ENCODE results near the gene HTRA1. TPM values are rescaled to one million over a fixed set of nuclear protein-coding genes. Genes with fewer than 3 reads are reported as not detected.

HTRA1 gene
- total and polyA plus RNA-seq, 2 donors (not counting 1 experiment from before 2014, with no cell fraction given): 109 to 216 TPM

DNA sequence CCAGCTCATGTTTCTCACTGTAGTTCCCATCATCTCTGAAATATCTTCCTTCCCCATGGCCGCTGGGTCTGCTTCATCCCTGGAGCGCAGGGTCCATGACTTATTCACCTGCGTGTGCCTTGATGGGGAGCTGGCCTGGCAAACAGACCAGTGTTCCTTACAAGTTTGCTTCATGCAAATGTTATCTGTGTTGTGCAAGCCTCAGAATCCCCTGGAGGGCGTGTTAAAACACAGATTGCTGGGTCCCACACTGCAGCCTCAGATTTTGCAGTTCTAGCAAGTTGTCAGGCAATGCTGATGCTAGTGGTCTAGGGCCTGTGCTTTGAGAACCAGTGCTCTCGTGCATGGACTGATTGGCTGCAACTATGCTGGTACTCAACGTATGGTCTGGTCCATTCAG is 92.0 kb downstream of the HTRA1 start:
- Histone ChIP-seq H3K4me3 (replicated peaks in 1 of 4; ENCODE audit: control extremely low read depth in 1 of 4, insufficient read depth in 1 of 4, low read depth in 3 of 4, low read length in 4 of 4) (no peak overlapping the region), H3K36me3 (ENCODE audit: control insufficient read depth, insufficient read depth, low read length) (no peaks in the 10 kb centered on the region), H3K9me3 (ENCODE audit: control insufficient read depth, insufficient read depth, low read depth, low read length) (no peaks in the 10 kb centered on the region), H3K4me2 (ENCODE audit: extremely low read depth, insufficient read depth, low read length) (no peak overlapping the region), H3K27me3 (ENCODE audit: control insufficient read depth, insufficient read depth, low read length) (peaks cover 3% of the 10 kb centered on the region), H3K79me2 (ENCODE audit: control insufficient read depth, insufficient read depth, low read length) (no peaks in the 10 kb centered on the region), H3K9ac (ENCODE audit: insufficient read depth, low read length) (no peak overlapping the region), H4K20me1 (ENCODE audit: control insufficient read depth, extremely low read depth, insufficient read depth, low read length) (no peaks in the 10 kb centered on the region), H2AFZ (ENCODE audit: low read length) (no peak overlapping the region), H3K27ac (ENCODE audit: insufficient read depth, low read length) (no peak overlapping the region), H3K4me1 (ENCODE audit: control insufficient read depth, extremely low read depth, insufficient read depth, low read length) (no peaks in the 10 kb centered on the region)
- no peak for DNase-seq (ENCODE audit: low read depth in 2 of 2)
- TF ChIP-seq EZH2 (IDR thresholded peaks at IDR 0.05; ENCODE audit: low read length, missing control alignments): no peak
- TF ChIP-seq, protein P1, sequence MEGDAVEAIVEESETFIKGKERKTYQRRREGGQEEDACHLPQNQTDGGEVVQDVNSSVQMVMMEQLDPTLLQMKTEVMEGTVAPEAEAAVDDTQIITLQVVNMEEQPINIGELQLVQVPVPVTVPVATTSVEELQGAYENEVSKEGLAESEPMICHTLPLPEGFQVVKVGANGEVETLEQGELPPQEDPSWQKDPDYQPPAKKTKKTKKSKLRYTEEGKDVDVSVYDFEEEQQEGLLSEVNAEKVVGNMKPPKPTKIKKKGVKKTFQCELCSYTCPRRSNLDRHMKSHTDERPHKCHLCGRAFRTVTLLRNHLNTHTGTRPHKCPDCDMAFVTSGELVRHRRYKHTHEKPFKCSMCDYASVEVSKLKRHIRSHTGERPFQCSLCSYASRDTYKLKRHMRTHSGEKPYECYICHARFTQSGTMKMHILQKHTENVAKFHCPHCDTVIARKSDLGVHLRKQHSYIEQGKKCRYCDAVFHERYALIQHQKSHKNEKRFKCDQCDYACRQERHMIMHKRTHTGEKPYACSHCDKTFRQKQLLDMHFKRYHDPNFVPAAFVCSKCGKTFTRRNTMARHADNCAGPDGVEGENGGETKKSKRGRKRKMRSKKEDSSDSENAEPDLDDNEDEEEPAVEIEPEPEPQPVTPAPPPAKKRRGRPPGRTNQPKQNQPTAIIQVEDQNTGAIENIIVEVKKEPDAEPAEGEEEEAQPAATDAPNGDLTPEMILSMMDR (conservative IDR thresholded peaks at IDR 0.05 in 1 of 2, IDR thresholded peaks at IDR 0.05 in 1 of 2; ENCODE audit: low read depth in 1 of 2, low read length in 2 of 2): no peak

DNA sequence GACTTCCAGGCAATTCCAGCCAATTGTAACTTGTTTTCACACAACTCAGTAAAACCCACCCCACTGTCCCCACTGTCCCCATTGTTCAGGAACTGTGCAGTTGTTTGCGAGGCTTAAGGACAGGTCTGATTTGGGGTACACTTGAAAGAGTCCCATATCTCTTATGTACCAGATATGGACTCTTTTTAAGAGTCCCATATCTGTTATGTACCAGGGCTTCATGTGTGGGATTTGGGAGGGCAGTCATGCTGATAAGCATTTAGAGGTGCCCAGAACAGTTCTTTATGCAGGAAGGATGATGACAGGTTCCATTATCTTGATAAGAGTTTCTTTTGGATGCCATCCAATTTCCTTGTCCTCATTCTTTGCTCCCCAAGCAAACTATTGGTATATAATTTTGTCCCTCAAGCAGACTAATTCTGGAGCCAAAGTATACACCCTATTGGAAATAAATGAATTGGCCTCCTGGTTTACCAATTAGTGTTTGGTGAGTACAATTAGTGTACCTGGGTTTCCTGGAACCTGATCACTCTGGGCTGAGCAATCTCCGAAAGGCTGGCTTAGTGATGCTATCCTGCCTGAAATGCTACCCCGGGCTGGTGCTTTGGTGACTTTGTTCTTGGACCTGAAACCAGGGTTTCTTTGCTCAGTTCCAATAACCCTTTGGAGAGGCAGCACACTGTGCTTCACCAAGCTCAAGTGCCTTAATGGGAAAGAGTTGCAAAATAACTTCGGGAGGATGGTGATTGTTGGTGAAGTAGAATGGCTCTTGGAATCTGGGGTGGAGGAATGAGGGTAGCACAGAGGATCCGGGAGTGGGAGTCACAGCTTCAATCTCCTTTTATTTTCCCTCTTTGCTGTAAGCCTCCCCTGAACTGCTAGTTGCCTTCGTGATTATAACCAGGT is 93.0 kb downstream of the HTRA1 start:
- no peak for TF ChIP-seq EZH2 (IDR thresholded peaks at IDR 0.05; ENCODE audit: low read length, missing control alignments)
- TF ChIP-seq, protein P1 (conservative IDR thresholded peaks at IDR 0.05 in 1 of 2, IDR thresholded peaks at IDR 0.05 in 1 of 2; ENCODE audit: low read depth in 1 of 2, low read length in 2 of 2): no peak
- no peak overlapping the region for H3K9ac ChIP-seq (ENCODE audit: insufficient read depth, low read length)
- no peaks in the 10 kb centered on the region for H3K36me3 ChIP-seq (ENCODE audit: control insufficient read depth, insufficient read depth, low read length)
- H3K9me3 ChIP-seq (ENCODE audit: control insufficient read depth, insufficient read depth, low read depth, low read length): no peaks in the 10 kb centered on the region
- H3K79me2 ChIP-seq (ENCODE audit: control insufficient read depth, insufficient read depth, low read length): no peaks in the 10 kb centered on the region
- no peaks in the 10 kb centered on the region for H3K27me3 ChIP-seq (ENCODE audit: control insufficient read depth, insufficient read depth, low read length)
- no peaks in the 10 kb centered on the region for H4K20me1 ChIP-seq (ENCODE audit: control insufficient read depth, extremely low read depth, insufficient read depth, low read length)
- H3K4me1 ChIP-seq (ENCODE audit: control insufficient read depth, extremely low read depth, insufficient read depth, low read length): no peaks in the 10 kb centered on the region
- H3K4me3 ChIP-seq (replicated peaks in 1 of 4; ENCODE audit: control extremely low read depth in 1 of 4, insufficient read depth in 1 of 4, low read depth in 3 of 4, low read length in 4 of 4): no peak overlapping the region
- H3K27ac ChIP-seq (ENCODE audit: insufficient read depth, low read length): no peak overlapping the region
- H3K4me2 ChIP-seq (ENCODE audit: extremely low read depth, insufficient read depth, low read length): no peak overlapping the region
- H2AFZ ChIP-seq (ENCODE audit: low read length): no peak overlapping the region
- no peak for DNase-seq (ENCODE audit: low read depth in 2 of 2)

DNA sequence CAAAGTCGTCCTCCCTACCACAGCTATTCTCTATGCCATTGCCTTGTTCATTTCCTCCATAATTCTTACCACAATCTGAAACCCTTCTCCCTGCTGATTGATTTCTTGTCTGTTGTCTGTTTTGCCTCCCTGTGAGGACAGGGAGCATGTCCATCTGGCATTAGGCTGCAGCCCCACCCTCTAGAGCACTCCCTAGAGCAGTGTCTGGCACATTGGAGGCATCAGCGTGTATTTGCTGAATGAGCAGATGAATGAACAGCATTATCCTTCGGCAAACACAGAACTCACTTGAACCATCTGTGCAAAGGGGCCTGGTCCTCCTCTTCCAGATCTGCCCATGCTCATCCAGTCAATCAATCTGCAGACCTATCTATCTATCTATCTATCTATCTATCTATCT is 94.1 kb downstream of the HTRA1 start:
- H3K9me3 ChIP-seq (ENCODE audit: control insufficient read depth, insufficient read depth, low read depth, low read length): no peaks in the 10 kb centered on the region
- no peak overlapping the region for H3K9ac ChIP-seq (ENCODE audit: insufficient read depth, low read length)
- H2AFZ ChIP-seq (ENCODE audit: low read length): no peak overlapping the region
- no peak overlapping the region for H3K4me2 ChIP-seq (ENCODE audit: extremely low read depth, insufficient read depth, low read length)
- TF ChIP-seq, protein P1 (conservative IDR thresholded peaks at IDR 0.05 in 1 of 2, IDR thresholded peaks at IDR 0.05 in 1 of 2; ENCODE audit: low read depth in 1 of 2, low read length in 2 of 2): no peak
- TF ChIP-seq EZH2 (IDR thresholded peaks at IDR 0.05; ENCODE audit: low read length, missing control alignments): no peak
- H4K20me1 ChIP-seq (ENCODE audit: control insufficient read depth, extremely low read depth, insufficient read depth, low read length): no peaks in the 10 kb centered on the region
- no peak for DNase-seq (ENCODE audit: low read depth in 2 of 2)
- H3K36me3 ChIP-seq (ENCODE audit: control insufficient read depth, insufficient read depth, low read length): no peaks in the 10 kb centered on the region
- no peaks in the 10 kb centered on the region for H3K4me1 ChIP-seq (ENCODE audit: control insufficient read depth, extremely low read depth, insufficient read depth, low read length)
- H3K4me3 ChIP-seq (replicated peaks in 1 of 4; ENCODE audit: control extremely low read depth in 1 of 4, insufficient read depth in 1 of 4, low read depth in 3 of 4, low read length in 4 of 4): no peak overlapping the region
- H3K79me2 ChIP-seq (ENCODE audit: control insufficient read depth, insufficient read depth, low read length): no peaks in the 10 kb centered on the region
- no peak overlapping the region for H3K27ac ChIP-seq (ENCODE audit: insufficient read depth, low read length)
- H3K27me3 ChIP-seq (ENCODE audit: control insufficient read depth, insufficient read depth, low read length): no peaks in the 10 kb centered on the region
